HG02642 (cell line): ENCODE measurements around the gene DNAH8.

Experiments used
- ATAC-seq: cut with Tn5 transposase; IDR thresholded peaks from one replicate; pipeline ENCODE4 v1.9.1; 2021; ENCODE audit warnings: mild to moderate bottlenecking; ENCODE audit not compliant: unreplicated experiment, poor library complexity

The DNAH8 gene

DNA sequence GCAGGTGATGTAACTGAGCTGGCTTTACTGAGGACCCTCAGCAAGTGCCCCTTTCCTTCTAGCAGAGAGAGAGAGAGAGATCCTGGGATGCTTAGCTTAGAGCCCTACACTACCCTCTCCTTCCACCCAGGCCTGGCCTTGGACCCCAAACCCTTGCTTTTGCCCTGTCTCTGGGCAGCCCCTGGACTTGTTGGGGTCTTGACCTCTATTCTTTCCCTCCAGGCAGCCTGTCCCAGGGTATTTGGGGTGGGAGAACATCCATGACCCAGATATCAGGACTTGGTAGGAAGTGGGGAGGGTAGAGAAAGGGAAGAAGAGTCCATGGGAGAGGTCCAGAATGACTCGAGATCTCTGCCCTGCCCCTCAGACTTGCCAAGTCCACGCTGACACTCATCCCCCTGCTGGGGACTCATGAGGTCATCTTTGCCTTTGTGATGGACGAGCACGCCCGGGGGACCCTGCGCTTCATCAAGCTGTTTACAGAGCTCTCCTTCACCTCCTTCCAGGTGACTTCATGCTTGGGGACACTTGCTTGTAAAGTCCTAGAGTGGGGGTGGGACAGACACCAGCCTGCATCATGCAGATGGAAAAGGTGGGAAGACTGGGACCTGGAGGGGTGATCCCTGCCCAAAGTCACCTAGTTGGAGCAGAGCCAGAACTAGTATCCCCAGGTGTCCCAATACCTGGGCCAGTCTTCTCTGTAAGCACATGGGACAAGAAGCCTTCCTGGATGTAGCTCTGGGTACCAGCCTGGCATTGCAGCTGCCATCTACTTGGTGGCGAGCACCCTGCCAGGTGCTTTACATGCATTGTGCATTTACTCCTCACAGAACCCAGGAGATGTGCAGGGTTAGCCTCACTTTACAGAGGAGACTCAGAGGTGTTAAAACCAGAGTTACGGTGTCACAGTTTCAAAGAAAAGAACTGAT is 364.4 kb downstream of the DNAH8 start:
- no peak for ATAC-seq
